Raji (cell line): Measurements from ENCODE around the gene B4GALT5.

ENCODE experiments used
- POLR2A ChIP-seq: IDR thresholded peaks from 2 replicates; pipeline ENCODE4 v1.6.1; 2011; ENCODE audit warnings: low read depth, low read length, control low read depth; ENCODE audit not compliant: insufficient read depth

Gene B4GALT5

GRCh38 chr20:49677777-49678758, 35.6 kb downstream of the B4GALT5 start:
- TF ChIP-seq POLR2A, result no peak

DNA sequence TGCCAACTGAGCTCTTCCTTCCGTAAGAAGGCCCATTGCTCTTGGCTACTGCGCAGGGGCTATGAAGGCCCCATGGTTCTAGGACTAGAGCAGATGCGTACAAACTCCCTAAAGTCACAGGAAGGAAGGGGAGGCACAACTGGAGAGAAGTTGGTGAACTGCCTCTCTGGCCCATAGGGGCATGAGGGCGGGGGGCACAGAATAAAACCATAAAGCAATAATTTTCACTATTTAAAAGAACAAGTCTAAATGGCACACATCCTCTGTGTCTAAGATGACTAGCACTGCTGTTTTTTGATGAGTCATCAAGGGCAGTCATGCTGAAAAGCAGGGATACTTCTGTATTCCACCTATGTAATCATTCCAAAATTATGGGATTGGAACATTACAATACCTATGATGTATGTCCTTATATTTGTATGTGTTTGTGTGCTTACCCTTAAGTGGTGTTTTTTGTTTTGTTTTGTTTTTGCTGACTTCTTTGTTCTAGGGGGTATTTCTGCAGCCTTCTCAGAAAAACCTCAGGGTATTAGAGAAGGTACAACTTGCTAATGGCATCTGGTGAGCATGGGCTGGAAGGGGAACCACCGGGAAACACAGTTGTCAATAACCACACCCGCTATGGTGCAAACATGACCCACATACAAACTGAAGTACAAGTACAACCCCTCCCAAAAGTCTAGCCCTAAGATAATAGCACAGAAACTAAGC, 36.9 kb downstream of the B4GALT5 start:
- no peak for TF ChIP-seq POLR2A

DNA sequence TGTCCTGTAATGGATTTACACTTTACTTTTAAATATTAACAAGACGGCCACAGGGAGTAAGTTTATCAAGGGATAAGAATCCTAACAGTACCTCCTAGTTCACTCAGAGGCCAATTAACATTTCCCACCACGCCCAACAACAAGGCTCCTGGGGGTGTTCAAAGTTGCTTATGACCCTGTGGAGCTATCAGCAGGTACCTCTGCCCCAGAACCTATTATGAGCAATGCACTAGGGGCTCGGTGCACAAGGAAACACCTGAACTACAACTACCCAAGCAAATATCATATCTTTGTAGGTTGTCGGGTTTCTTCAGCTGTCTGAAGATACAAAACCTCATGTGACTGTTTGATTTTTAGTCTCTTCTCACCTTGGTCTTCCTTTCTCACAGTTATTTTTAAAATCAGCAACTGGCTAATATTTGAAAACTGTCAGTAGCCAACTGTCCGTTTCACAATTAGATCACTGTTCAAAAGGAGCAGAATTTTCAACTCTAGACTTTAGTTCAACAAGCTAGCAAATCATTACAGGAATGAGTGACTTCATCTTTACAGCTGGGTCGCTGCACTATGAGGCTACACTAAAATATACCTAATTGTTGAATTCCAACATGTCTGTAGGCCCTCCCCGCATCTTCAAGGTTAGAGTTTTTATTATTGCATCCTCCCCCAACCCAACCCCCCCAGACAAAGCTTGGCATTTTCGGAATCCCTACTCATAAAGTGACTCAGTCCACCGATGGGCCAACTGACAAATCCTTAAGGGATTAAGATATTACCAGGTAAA, 38.1 kb downstream of the B4GALT5 start:
- no peak for TF ChIP-seq POLR2A

GRCh38 chr20:49674383-49675352, 39.0 kb downstream of the B4GALT5 start:
- TF ChIP-seq POLR2A, result no peak

GRCh38 chr20:49672096-49672664, 41.5 kb downstream of the B4GALT5 start:
- no peak for TF ChIP-seq POLR2A

DNA sequence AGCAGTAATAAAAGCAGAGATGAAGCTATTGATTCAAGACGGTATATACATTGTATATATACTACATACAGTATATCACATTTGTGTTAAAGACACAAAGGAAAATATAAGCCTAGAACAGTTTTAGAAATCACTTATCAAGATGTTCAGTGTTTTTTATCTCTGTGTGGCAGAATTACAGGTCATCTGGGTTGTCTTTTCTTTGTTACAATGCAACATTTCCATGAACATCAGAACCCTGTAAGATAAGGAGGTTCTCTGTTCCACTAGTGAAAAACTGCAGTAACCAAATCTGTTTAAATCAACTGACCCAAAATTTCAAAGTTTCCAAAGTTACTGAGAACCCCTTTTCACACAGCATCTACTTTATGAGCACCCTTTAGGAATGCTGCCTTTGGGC, 42.2 kb downstream of the B4GALT5 start:
- no peak for TF ChIP-seq POLR2A

DNA sequence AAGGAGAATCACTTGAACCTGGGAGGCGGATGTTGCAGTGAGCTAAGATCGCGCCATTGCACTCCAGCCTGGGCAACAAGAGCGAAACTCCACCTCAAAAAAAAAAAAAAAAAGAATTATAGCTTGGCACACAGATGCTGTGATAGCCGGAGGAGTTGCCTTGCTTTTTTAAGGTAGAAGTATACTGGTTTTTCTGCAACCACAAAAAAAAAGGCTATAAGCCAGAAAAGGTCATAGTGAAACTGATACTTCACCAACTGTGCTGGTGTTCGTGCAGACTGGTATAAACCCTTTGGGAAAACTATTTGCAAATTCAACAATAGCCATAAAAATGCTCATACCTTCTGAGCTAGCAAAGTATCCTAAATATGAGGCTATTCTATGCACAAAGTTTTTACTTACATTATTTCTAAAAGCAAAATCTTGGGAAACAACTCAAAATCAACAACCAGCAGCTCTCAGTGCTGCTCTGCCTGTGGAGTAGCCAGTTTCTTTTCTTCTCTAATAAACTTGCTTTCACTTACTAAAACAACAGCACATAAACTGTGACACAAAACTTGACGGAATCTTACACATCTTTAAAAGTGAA, 44.0 kb downstream of the B4GALT5 start:
- no peak for TF ChIP-seq POLR2A

- no peak for TF ChIP-seq POLR2A
These were observed 45.3 kb downstream of the B4GALT5 start for GRCh38 chr20:49668181-49668877.

GRCh38 chr20:49666911-49667310, 46.8 kb downstream of the B4GALT5 start:
- no peak for TF ChIP-seq POLR2A

- TF ChIP-seq POLR2A, result no peak
These were observed 47.9 kb downstream of the B4GALT5 start for GRCh38 chr20:49665796-49666195.

DNA sequence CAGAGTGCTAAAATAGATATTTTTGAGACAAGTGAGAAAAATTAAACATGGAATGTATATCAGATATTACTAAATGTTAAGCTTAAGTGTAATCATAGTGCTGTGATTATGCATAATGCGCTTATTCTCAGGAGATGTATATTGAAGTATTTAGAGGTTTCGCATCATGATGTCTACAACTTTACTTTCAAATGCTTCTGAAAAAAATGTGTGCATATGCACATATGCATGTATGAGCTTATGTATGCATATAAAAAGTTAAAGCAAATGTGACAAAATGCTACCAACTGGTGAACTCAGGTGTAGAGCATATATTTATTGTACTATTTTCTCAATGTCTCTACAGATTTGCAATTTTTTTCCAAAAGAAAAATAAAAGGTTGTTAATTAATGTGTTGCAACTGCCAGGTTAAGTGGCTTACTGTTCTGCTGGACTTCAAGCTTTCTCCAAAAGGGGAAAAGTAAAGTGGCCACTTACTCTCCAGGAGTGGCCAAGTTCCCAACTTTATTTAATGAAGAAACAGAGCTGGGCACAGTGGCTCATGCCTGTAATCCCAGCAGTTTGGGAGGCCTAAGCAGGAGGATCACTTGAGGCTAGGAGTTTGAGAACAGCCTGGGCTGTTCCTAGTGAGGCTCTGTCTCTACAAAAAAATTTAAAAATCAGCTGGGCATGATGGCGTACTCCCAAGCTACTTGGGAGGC, 48.9 kb downstream of the B4GALT5 start:
- TF ChIP-seq POLR2A, result no peak

DNA sequence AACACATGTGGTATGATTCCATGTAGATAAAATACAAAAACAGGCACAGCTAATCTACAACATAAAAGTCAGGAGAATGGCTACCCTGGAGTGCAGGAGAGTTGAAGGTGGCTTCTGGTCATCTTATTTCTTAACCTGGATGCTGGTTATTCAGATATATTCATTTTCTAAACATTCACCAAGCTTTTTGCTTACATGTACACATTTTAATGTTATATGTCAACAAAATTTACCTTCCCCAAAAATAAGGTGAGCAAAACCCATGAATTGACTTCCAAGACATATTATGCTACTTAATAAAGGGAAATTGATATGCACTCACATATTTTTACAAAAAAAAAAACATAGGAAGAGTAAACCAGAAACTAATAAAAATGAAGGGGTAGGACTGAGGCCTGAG, 50.6 kb downstream of the B4GALT5 start:
- TF ChIP-seq POLR2A, result no peak
